Uterus (tissue), 2 donors: Measurements from ENCODE around the gene LDLRAD4.

ENCODE experiments used
- POLR2A ChIP-seq, 2 donors: fragments of 450-650 bp; IDR thresholded peaks; one replicate each; pipeline ENCODE4 v1.6.1; 2016; ENCODE audit warnings: antibody characterized with exemption in 2 of 2, mild to moderate bottlenecking in 1 of 2, moderate library complexity in 1 of 2
- TF ChIP-seq, protein P1 (sequence below), 4 experiments: fragments of 200-600 bp in 2 of 4; fragments of 450-650 bp in 2 of 4; sonication (generic) in 2 of 4; IDR thresholded peaks; one replicate each; pipeline ENCODE4 v1.5.1; 2016 to 2019; ENCODE audit warnings: antibody characterized with exemption in 4 of 4, mild to moderate bottlenecking in 2 of 4, moderate library complexity in 1 of 4

- TF ChIP-seq, protein P1, sequence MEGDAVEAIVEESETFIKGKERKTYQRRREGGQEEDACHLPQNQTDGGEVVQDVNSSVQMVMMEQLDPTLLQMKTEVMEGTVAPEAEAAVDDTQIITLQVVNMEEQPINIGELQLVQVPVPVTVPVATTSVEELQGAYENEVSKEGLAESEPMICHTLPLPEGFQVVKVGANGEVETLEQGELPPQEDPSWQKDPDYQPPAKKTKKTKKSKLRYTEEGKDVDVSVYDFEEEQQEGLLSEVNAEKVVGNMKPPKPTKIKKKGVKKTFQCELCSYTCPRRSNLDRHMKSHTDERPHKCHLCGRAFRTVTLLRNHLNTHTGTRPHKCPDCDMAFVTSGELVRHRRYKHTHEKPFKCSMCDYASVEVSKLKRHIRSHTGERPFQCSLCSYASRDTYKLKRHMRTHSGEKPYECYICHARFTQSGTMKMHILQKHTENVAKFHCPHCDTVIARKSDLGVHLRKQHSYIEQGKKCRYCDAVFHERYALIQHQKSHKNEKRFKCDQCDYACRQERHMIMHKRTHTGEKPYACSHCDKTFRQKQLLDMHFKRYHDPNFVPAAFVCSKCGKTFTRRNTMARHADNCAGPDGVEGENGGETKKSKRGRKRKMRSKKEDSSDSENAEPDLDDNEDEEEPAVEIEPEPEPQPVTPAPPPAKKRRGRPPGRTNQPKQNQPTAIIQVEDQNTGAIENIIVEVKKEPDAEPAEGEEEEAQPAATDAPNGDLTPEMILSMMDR (IDR thresholded peaks at IDR 0.05) = no peak
- no peak for TF ChIP-seq POLR2A (IDR thresholded peaks at IDR 0.05)
Observed at GRCh38 chr18:13471198-13471845, 252.8 kb downstream of the LDLRAD4 start.
